K562 (cell line): ENCODE data around the gene FAM171A1. TPM values are rescaled to one million over a fixed set of nuclear protein-coding genes. Genes with fewer than 3 reads are reported as not detected.

Experiments
- ATAC-seq: fragments of 200-7000 bp; cut with Tn5 transposase; 3 replicates; pipeline ENCODE4 v1.9.1; 2020; ENCODE audit warnings: moderate library complexity
- BruUV-seq: library from RNA; stranded (reverse); fragments of 400-500 nt; replicated peaks from 2 replicates; lab custom pipeline; 2021; lab: Mats Ljungman, UMichigan
- CTCF ChIA-PET: fragments of 300-600 bp; formaldehyde crosslinking; extraction: SDS; loops from one replicate; lab custom pipeline; 2021; ENCODE audit warnings: low intra/inter-chr PET ratio; lab: Yijun Ruan, JAX
- POLR2A ChIA-PET: fragments of 300-600, 350-650 bp; sonication (Branson Sonifier 250); formaldehyde crosslinking; extraction: SDS; loops from one replicate; lab custom pipeline; 2021; ENCODE audit warnings: antibody characterized with exemption, inconsistent platforms; lab: Yijun Ruan, JAX
- DNase-seq, 4 experiments: peaks; one replicate each; pipeline versions ENCODE4 v3.0.0 to v3.0.0-alpha.2; 2011 to 2018; ENCODE audit warnings: low spot score in 3 of 4, mixed read lengths in 3 of 4; ENCODE audit errors: extremely low read depth in 1 of 4
- FAIRE-seq: peaks from 2 replicates; lab custom pipeline; 2011; peaks lifted over from hg19 to GRCh38; lab: Jason Lieb, UNC
- H2AFZ ChIP-seq: 2 replicates; pipeline ENCODE4 v1.6.0; 2011; ENCODE audit warnings: low read depth, low read length, control low read depth, inconsistent platforms
- H3K27ac ChIP-seq: fragments of 200-600 bp; 3 replicates; pipeline ENCODE4 v1.8.0; 2011; ENCODE audit warnings: low read depth, mild to moderate bottlenecking, control low read depth, inconsistent platforms, low read length, moderate library complexity, mixed read lengths; ENCODE audit errors: extremely low read depth
- H3K27me3 ChIP-seq, 2 experiments: fragments of 300-600 bp in 1 of 2; 2 replicates in 1 of 2; 3 replicates in 1 of 2; pipeline versions ENCODE4 v1.6.0 to v1.8.0; 2011; ENCODE audit warnings: inconsistent platforms in 2 of 2, low read length in 2 of 2, mild to moderate bottlenecking in 1 of 2, mixed read lengths in 1 of 2, moderate library complexity in 1 of 2; ENCODE audit not compliant: control insufficient read depth in 2 of 2, insufficient read depth in 2 of 2
- H3K36me3 ChIP-seq: fragments of 300-600 bp; 3 replicates; pipeline ENCODE4 v1.8.0; 2011; ENCODE audit warnings: mild to moderate bottlenecking, low read length, inconsistent platforms; ENCODE audit not compliant: control insufficient read depth, insufficient read depth
- H3K4me1 ChIP-seq, 2 experiments: fragments of 200-600 bp in 1 of 2; replicated peaks in 1 of 2; 2 replicates in 1 of 2; 3 replicates in 1 of 2; pipeline versions ENCODE4 v1.5.1 to v1.8.0; 2011; ENCODE audit warnings: inconsistent platforms in 2 of 2, low read length in 2 of 2, mild to moderate bottlenecking in 1 of 2, mixed read lengths in 1 of 2, moderate library complexity in 1 of 2; ENCODE audit not compliant: control insufficient read depth in 2 of 2, insufficient read depth in 2 of 2
- H3K4me2 ChIP-seq: 2 replicates; pipeline ENCODE4 v1.6.1; 2011; ENCODE audit warnings: low read length, control low read depth, inconsistent platforms, mixed read lengths; ENCODE audit not compliant: insufficient read depth
- H3K4me3 ChIP-seq: fragments of 200-600 bp; sonication (generic), shearing (Covaris generic); 2 replicates; pipeline ENCODE4 v1.5.1; 2016; ENCODE audit warnings: control low read depth, inconsistent platforms
- H3K79me2 ChIP-seq: fragments of 200-600 bp; 3 replicates; pipeline ENCODE4 v1.8.0; 2011; ENCODE audit warnings: low read length, inconsistent platforms; ENCODE audit not compliant: control insufficient read depth, insufficient read depth
- H3K9ac ChIP-seq, 2 experiments: 2 replicates each; pipeline versions ENCODE4 v1.6.0 to v1.6.1; 2011; ENCODE audit warnings: low read depth in 2 of 2, low read length in 2 of 2, control low read depth in 1 of 2, inconsistent platforms in 1 of 2, mild to moderate bottlenecking in 1 of 2, mixed read lengths in 1 of 2; ENCODE audit not compliant: insufficient read depth in 1 of 2
- H3K9me1 ChIP-seq: one replicate; pipeline ENCODE4 v1.6.0; 2011; ENCODE audit warnings: inconsistent platforms, mild to moderate bottlenecking, low read length, moderate library complexity; ENCODE audit not compliant: control insufficient read depth, insufficient read depth
- H3K9me3 ChIP-seq: replicated peaks from 2 replicates; pipeline ENCODE4 v1.5.1; 2011; ENCODE audit warnings: low read depth, low read length, inconsistent platforms; ENCODE audit not compliant: control insufficient read depth, insufficient read depth
- H4K20me1 ChIP-seq: replicated peaks from 2 replicates; pipeline ENCODE4 v1.6.1; 2011; ENCODE audit warnings: low read length, inconsistent platforms, mixed read lengths; ENCODE audit not compliant: control insufficient read depth, insufficient read depth
- DLX4 ChIP-seq: fragments of 250-450 bp; sonication (Bioruptor Pico); IDR thresholded peaks from 2 replicates; pipeline ENCODE4 v1.6.1; 2021; ENCODE audit warnings: mild to moderate bottlenecking
- HSF4 ChIP-seq: fragments of 250-450 bp; sonication (Bioruptor Pico); IDR thresholded peaks from 2 replicates; pipeline ENCODE4 v2.1.2; 2022; ENCODE audit warnings: mild to moderate bottlenecking, moderate library complexity, borderline replicate concordance
- NFE2L1 ChIP-seq: fragments of 450-650 bp; IDR thresholded peaks from 2 replicates; pipeline ENCODE4 v1.6.1; 2016; ENCODE audit warnings: missing genetic modification characterization, low read depth, mild to moderate bottlenecking, missing compliant biosample characterization, moderate library complexity, borderline replicate concordance
- RBBP5 ChIP-seq: fragments of 200-600 bp; sonication (generic); IDR thresholded peaks from 2 replicates; pipeline ENCODE4 v1.6.1; 2012; ENCODE audit warnings: borderline replicate concordance, mild to moderate bottlenecking, low read length, control low read depth, inconsistent platforms; ENCODE audit not compliant: insufficient read depth, poor library complexity, severe bottlenecking
- SMAD1 ChIP-seq: fragments of 150-350 bp; IDR thresholded peaks from 2 replicates; pipeline ENCODE4 v1.6.1; 2014; ENCODE audit warnings: low read length, low read depth; ENCODE audit not compliant: partially characterized antibody
- SMARCA5 ChIP-seq: fragments of 450-650 bp; IDR thresholded peaks from 2 replicates; pipeline ENCODE4 v1.6.1; 2016
- TBL1XR1 ChIP-seq, 2 experiments: IDR thresholded peaks; 2 replicates each; pipeline ENCODE4 v1.6.1; 2012; ENCODE audit warnings: improper control_type of control experiment in 2 of 2, low read length in 2 of 2, mild to moderate bottlenecking in 1 of 2
- VEZF1 ChIP-seq: fragments of 200-800 bp; sonication (Bioruptor generic); IDR thresholded peaks from 2 replicates; pipeline ENCODE4 v1.6.1; 2017; ENCODE audit warnings: missing genetic modification characterization, missing compliant biosample characterization
- ZNF668 ChIP-seq: fragments of 250-450 bp; sonication (Bioruptor Pico); IDR thresholded peaks from 2 replicates; pipeline ENCODE4 v1.8.0; 2022; ENCODE audit warnings: mild to moderate bottlenecking, inconsistent platforms
- WGBS: fragments of 100-300 bp; shearing (Covaris generic); methylation state at CpG from one replicate; pipeline ENCODE4 v1.1.6; 2016; ENCODE audit warnings: low coverage, mixed read lengths; ENCODE audit not compliant: insufficient coverage; ENCODE audit errors: missing lambda C conversion rate; 5-methylcytosine and 5-hydroxymethylcytosine counted together
- in situ Hi-C: fragments of 300-500 bp; cut with MboI; formaldehyde crosslinking; loops from 4 replicates; pipeline ENCODE4 v1.15.0; 2018; ENCODE audit warnings: inconsistent platforms, mixed read lengths
- intact Hi-C: fragments of 100-400 bp; cut with micrococcal nuclease; formaldehyde crosslinking; loops from 2 replicates; pipeline ENCODE4 v1.14.2; 2022
- polyA plus RNA-seq, 8 experiments: library from polyadenylated mRNA; depleted of rRNA in 4 of 8; stranded (reverse) in 5 of 8; unstranded in 3 of 8; fragments of >200 nt; fragmentation: Nextera tagmentation in 2 of 8; fragmentation: Illumina TruSeq in 1 of 8; extraction: Ambion mirVana in 2 of 8; extraction: Trizol in 1 of 8; gene quantifications; 2 replicates each; pipeline versions ENCODE4 v1.2.1 to v1.2.3, GENCODE V29; 2011 to 2014; ENCODE audit warnings: inconsistent platforms in 1 of 8, missing spikeins in 1 of 8
- total RNA-seq, 7 experiments: library from RNA; depleted of rRNA in 6 of 7; stranded (reverse); fragments of >200 nt in 6 of 7; fragmentation: Illumina TruSeq in 2 of 7; extraction: Trizol in 2 of 7; gene quantifications; 2 replicates each; pipeline versions ENCODE4 v1.2.1 to v1.2.3, GENCODE V29; 2011 to 2021; ENCODE audit warnings: low replicate concordance in 1 of 7
- TF ChIP-seq, protein P1 (sequence below), 2 experiments: fragments of 450-650 bp; IDR thresholded peaks; 2 replicates each; pipeline ENCODE4 v1.6.1; 2018; ENCODE audit warnings: mild to moderate bottlenecking in 2 of 2, low read depth in 1 of 2; ENCODE audit not compliant: partially characterized antibody in 2 of 2
- TF ChIP-seq, protein P2 (sequence below): fragments of 250-450 bp; sonication (Bioruptor Pico); IDR thresholded peaks from 2 replicates; pipeline ENCODE4 v1.8.0; 2022; ENCODE audit warnings: inconsistent platforms

Gene FAM171A1
- total and polyA plus RNA-seq, 9 of the 15 experiments (the other 6 are each of a cell fraction or from before 2014, with no cell fraction given), result 0.51 to 8.2 (median 4.8) TPM

- TF ChIP-seq, protein P1, sequence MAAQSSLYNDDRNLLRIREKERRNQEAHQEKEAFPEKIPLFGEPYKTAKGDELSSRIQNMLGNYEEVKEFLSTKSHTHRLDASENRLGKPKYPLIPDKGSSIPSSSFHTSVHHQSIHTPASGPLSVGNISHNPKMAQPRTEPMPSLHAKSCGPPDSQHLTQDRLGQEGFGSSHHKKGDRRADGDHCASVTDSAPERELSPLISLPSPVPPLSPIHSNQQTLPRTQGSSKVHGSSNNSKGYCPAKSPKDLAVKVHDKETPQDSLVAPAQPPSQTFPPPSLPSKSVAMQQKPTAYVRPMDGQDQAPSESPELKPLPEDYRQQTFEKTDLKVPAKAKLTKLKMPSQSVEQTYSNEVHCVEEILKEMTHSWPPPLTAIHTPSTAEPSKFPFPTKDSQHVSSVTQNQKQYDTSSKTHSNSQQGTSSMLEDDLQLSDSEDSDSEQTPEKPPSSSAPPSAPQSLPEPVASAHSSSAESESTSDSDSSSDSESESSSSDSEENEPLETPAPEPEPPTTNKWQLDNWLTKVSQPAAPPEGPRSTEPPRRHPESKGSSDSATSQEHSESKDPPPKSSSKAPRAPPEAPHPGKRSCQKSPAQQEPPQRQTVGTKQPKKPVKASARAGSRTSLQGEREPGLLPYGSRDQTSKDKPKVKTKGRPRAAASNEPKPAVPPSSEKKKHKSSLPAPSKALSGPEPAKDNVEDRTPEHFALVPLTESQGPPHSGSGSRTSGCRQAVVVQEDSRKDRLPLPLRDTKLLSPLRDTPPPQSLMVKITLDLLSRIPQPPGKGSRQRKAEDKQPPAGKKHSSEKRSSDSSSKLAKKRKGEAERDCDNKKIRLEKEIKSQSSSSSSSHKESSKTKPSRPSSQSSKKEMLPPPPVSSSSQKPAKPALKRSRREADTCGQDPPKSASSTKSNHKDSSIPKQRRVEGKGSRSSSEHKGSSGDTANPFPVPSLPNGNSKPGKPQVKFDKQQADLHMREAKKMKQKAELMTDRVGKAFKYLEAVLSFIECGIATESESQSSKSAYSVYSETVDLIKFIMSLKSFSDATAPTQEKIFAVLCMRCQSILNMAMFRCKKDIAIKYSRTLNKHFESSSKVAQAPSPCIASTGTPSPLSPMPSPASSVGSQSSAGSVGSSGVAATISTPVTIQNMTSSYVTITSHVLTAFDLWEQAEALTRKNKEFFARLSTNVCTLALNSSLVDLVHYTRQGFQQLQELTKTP (IDR thresholded peaks at IDR 0.05; ENCODE audit: low read depth in 1 of 2, partially characterized antibody in 2 of 2), result no peak
- TF ChIP-seq VEZF1, result no peak
- TF ChIP-seq, all 486 proteins: peak for 0
These were observed 35.6 kb downstream of the FAM171A1 start (continued) for GRCh38 chr10:15335508-15335907.

DNA sequence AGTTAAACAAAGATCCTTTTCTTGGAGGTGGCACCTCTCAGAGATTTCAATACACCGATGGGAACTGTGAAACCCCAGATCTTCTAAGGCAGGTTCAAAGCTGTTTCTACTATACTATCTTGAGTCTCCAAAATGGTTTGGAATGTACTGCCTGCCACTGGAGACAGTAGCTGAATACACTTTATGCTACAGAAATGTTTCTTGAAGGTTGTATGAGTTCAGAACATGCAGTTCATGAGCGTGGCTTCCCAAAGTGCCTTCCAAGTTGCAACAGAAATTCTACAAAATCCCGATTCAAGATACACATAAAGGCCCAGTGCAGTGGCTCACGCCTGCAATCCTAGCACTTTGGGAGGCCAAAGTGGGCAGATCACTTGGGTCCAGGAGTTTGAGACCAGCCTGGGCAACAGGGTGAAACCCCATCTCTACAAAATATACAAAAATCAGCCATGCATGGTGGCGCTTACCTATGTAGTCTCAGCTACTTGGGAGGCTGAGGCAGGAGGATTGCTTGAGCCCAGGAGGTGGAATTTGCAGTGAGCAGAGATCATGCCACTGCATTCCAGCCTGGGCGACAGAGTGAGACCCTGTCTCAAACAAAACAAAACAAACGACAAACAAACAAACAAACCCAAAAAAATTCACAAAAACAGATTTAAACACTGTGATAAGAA is 36.3 kb downstream of the FAM171A1 start:
- ChIA-PET POLR2A (interaction anchor here (0.6 to 1.1 kb wide), 2 partner anchors 31 to 210 kb away, joined by 3 to 4 read pairs; no protein-coding TSS in a partner anchor), CTCF (no interaction called here)
- no peaks in the 10 kb centered on the region; the same call in 1 of the 2 replicates for H3K9me3 ChIP-seq
- H4K20me1 ChIP-seq, result no peaks in the 10 kb centered on the region
- H3K9me1 ChIP-seq, result no peaks in the 10 kb centered on the region
- no peak for FAIRE-seq
- no peaks in the 10 kb centered on the region; a peak in 1 of 5 replicates for H3K27me3 ChIP-seq
- no peak overlapping the region for H3K27ac ChIP-seq
- no peak overlapping the region for H3K4me2 ChIP-seq
- H3K9ac ChIP-seq, result no peak overlapping the region
- ATAC-seq, result no peak
- no peaks in the 10 kb centered on the region; a peak in 1 of 5 replicates for H3K4me1 ChIP-seq
- H3K36me3 ChIP-seq, result no peaks in the 10 kb centered on the region
- no peak overlapping the region for H3K4me3 ChIP-seq
- H3K79me2 ChIP-seq, result no peaks in the 10 kb centered on the region
- no peak overlapping the region for H2AFZ ChIP-seq
- in situ Hi-C loops, result no loop called here
- no peak for DNase-seq
- WGBS, result 27% methylated on average over 7 of the region's 7 CpGs
- intact Hi-C loops, result no loop called here
- BruUV-seq, result no TSS peak
- no peak for TF ChIP-seq ZNF668
- no peak for TF ChIP-seq SMARCA5
- TF ChIP-seq NFE2L1, result no peak
- no peak for TF ChIP-seq SMAD1
- no peak for TF ChIP-seq HSF4 (CRISPR knock-in tag)
- no peak for TF ChIP-seq RBBP5
- no peak for TF ChIP-seq DLX4 (CRISPR knock-in tag)
- TF ChIP-seq, protein P2, sequence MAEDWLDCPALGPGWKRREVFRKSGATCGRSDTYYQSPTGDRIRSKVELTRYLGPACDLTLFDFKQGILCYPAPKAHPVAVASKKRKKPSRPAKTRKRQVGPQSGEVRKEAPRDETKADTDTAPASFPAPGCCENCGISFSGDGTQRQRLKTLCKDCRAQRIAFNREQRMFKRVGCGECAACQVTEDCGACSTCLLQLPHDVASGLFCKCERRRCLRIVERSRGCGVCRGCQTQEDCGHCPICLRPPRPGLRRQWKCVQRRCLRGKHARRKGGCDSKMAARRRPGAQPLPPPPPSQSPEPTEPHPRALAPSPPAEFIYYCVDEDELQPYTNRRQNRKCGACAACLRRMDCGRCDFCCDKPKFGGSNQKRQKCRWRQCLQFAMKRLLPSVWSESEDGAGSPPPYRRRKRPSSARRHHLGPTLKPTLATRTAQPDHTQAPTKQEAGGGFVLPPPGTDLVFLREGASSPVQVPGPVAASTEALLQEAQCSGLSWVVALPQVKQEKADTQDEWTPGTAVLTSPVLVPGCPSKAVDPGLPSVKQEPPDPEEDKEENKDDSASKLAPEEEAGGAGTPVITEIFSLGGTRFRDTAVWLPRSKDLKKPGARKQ (CRISPR knock-in tag), result no peak
- TF ChIP-seq TBL1XR1 (IDR thresholded peaks at IDR 0.05; ENCODE audit: low read length in 2 of 2), result no peak
